Liver (tissue), 9 donors: ENCODE data around the gene SIX3. TPM values are rescaled to one million over a fixed set of nuclear protein-coding genes. Genes with fewer than 3 reads are reported as not detected.

Experiments
- DNase-seq: peaks from one replicate; pipeline ENCODE4 v3.0.0-alpha.2; 2017; ENCODE audit warnings: low spot score
- H3K27ac ChIP-seq, 2 donors: one replicate each; pipeline ENCODE4 v1.7.0; 2013; ENCODE audit warnings: inconsistent platforms in 2 of 2, low read length in 2 of 2, control low read depth in 1 of 2, low read depth in 1 of 2, mild to moderate bottlenecking in 1 of 2
- H3K27me3 ChIP-seq, 4 donors: one replicate each; pipeline versions ENCODE4 v1.6.1 to v1.7.0; 2013; ENCODE audit warnings: low read length in 3 of 4, inconsistent platforms in 1 of 4, mild to moderate bottlenecking in 1 of 4, moderate library complexity in 1 of 4; ENCODE audit not compliant: control insufficient read depth in 4 of 4, insufficient read depth in 4 of 4
- H3K36me3 ChIP-seq, 4 donors: one replicate each; pipeline versions ENCODE4 v1.6.1 to v1.7.0; 2013; ENCODE audit warnings: low read length in 3 of 4, mild to moderate bottlenecking in 3 of 4, low read depth in 1 of 4, moderate library complexity in 1 of 4; ENCODE audit not compliant: control insufficient read depth in 4 of 4, insufficient read depth in 3 of 4
- H3K4me1 ChIP-seq, 4 donors: one replicate each; pipeline versions ENCODE4 v1.6.1 to v1.7.0; 2013; ENCODE audit warnings: low read length in 3 of 4, mild to moderate bottlenecking in 3 of 4, moderate library complexity in 1 of 4; ENCODE audit not compliant: control insufficient read depth in 4 of 4, insufficient read depth in 4 of 4
- H3K4me3 ChIP-seq, 3 donors: one replicate each; pipeline versions ENCODE4 v1.6.1 to v1.7.0; 2013; ENCODE audit warnings: low read length in 3 of 3, control low read depth in 1 of 3, low read depth in 1 of 3, mild to moderate bottlenecking in 1 of 3
- H3K9ac ChIP-seq, 2 donors: one replicate each; pipeline ENCODE4 v1.7.0; 2013; ENCODE audit warnings: low read length in 2 of 2, mild to moderate bottlenecking in 2 of 2, moderate library complexity in 2 of 2, control low read depth in 1 of 2, low read depth in 1 of 2
- H3K9me3 ChIP-seq, 4 donors: one replicate each; pipeline versions ENCODE4 v1.6.1 to v1.7.0; 2013; ENCODE audit warnings: low read length in 3 of 4; ENCODE audit not compliant: control insufficient read depth in 4 of 4
- ATF3 ChIP-seq: IDR thresholded peaks from 2 replicates; pipeline ENCODE4 v1.6.1; 2016; ENCODE audit warnings: antibody characterized with exemption
- EGR1 ChIP-seq, 2 donors: IDR thresholded peaks; 2 replicates each; pipeline ENCODE4 v1.6.1; 2016 to 2018; ENCODE audit warnings: antibody characterized with exemption in 2 of 2, low read depth in 2 of 2
- FOXA1 ChIP-seq: IDR thresholded peaks from 2 replicates; pipeline ENCODE4 v1.6.1; 2016; ENCODE audit warnings: antibody characterized with exemption
- FOXA2 ChIP-seq: IDR thresholded peaks from 2 replicates; pipeline ENCODE4 v1.6.1; 2016; ENCODE audit warnings: antibody characterized with exemption
- GABPA ChIP-seq, 2 donors: IDR thresholded peaks in 1 of 2; conservative IDR thresholded peaks in 1 of 2; 2 replicates each; pipeline ENCODE4 v1.6.1; 2016; ENCODE audit warnings: antibody characterized with exemption in 2 of 2, mild to moderate bottlenecking in 1 of 2, moderate library complexity in 1 of 2
- HNF4A ChIP-seq, 2 donors: conservative IDR thresholded peaks; 2 replicates each; pipeline ENCODE4 v1.6.1; 2016; ENCODE audit warnings: antibody characterized with exemption in 2 of 2, mild to moderate bottlenecking in 2 of 2
- HNF4G ChIP-seq: IDR thresholded peaks from 2 replicates; pipeline ENCODE4 v1.6.1; 2016; ENCODE audit warnings: antibody characterized with exemption
- JUND ChIP-seq, 2 donors: IDR thresholded peaks; 2 replicates each; pipeline ENCODE4 v1.6.1; 2016; ENCODE audit warnings: antibody characterized with exemption in 2 of 2
- NR2F2 ChIP-seq: IDR thresholded peaks from 2 replicates; pipeline ENCODE4 v1.6.1; 2016; ENCODE audit warnings: antibody characterized with exemption
- RAD21 ChIP-seq, 2 donors: IDR thresholded peaks; 2 replicates each; pipeline ENCODE4 v1.6.1; 2016; ENCODE audit warnings: antibody characterized with exemption in 2 of 2, mild to moderate bottlenecking in 2 of 2
- REST ChIP-seq: IDR thresholded peaks from 2 replicates; pipeline ENCODE4 v1.6.1; 2016; ENCODE audit warnings: antibody characterized with exemption, mild to moderate bottlenecking
- RXRA ChIP-seq, 2 donors: IDR thresholded peaks; 2 replicates each; pipeline ENCODE4 v1.6.1; 2017 to 2018; ENCODE audit warnings: antibody characterized with exemption in 2 of 2, mild to moderate bottlenecking in 1 of 2
- SP1 ChIP-seq: IDR thresholded peaks from 2 replicates; pipeline ENCODE4 v1.6.1; 2018; ENCODE audit warnings: antibody characterized with exemption, mild to moderate bottlenecking
- TAF1 ChIP-seq: conservative IDR thresholded peaks from 2 replicates; pipeline ENCODE4 v1.6.1; 2016; ENCODE audit warnings: antibody characterized with exemption, mild to moderate bottlenecking
- YY1 ChIP-seq: IDR thresholded peaks from 2 replicates; pipeline ENCODE4 v1.6.1; 2016; ENCODE audit warnings: antibody characterized with exemption, mild to moderate bottlenecking
- WGBS: extraction: QIAGEN DNeasy Blood & Tissue Kit; methylation state at CpG from one replicate; pipeline ENCODE4 v1.1.7; 2013; 5-methylcytosine and 5-hydroxymethylcytosine counted together
- polyA plus RNA-seq, 2 donors: library from polyadenylated mRNA; stranded (reverse) in 1 of 2; unstranded in 1 of 2; fragments of 200-250 nt in 1 of 2; fragments of >200 nt in 1 of 2; fragmentation: Nextera tagmentation in 1 of 2; extraction: Ambion mirVana in 1 of 2; gene quantifications; one replicate each; pipeline versions ENCODE4 v1.2.1 to v1.2.3, GENCODE V29; 2013 to 2015
- total RNA-seq, 2 donors: library from RNA; depleted of rRNA; stranded (reverse); fragments of >200 nt; gene quantifications; one replicate each; pipeline ENCODE4 v1.2.3, GENCODE V29; 2014
- TF ChIP-seq, protein P1 (sequence below): fragments of 150-350 bp; IDR thresholded peaks from 2 replicates; pipeline ENCODE4 v1.5.1; 2017; ENCODE audit warnings: improper control_type of control experiment, low read depth, low read length; ENCODE audit not compliant: missing input control
- TF ChIP-seq, protein P2 (sequence below): IDR thresholded peaks from 2 replicates; pipeline ENCODE4 v1.6.1; 2016; ENCODE audit warnings: antibody characterized with exemption
- TF ChIP-seq, protein P3 (sequence below): IDR thresholded peaks from 2 replicates; pipeline ENCODE4 v1.6.1; 2016; ENCODE audit warnings: antibody characterized with exemption
- donor health status: healthy.
- donor health status: healthy.
- donor health status: healthy.
- donor health status: healthy.
- donor health status: healthy.

SIX3 gene
- total and polyA plus RNA-seq, 4 donors, result not detected

- no peak overlapping the region for H3K27ac ChIP-seq
- no peaks in the 10 kb centered on the region for H3K36me3 ChIP-seq
- DNase-seq, result no peak
- 10% methylated on average over 45 of the region's 45 CpGs for WGBS
- TF ChIP-seq FOXA2 (no peak), FOXA1 (no peak), TAF1 (no peak), HNF4A (conservative IDR thresholded peaks at IDR 0.05) (no peak), GABPA (IDR thresholded peaks at IDR 0.05 in 1 of 2, conservative IDR thresholded peaks at IDR 0.05 in 1 of 2) (no peak), YY1 (no peak), RXRA (IDR thresholded peaks at IDR 0.05) (no peak), JUND (IDR thresholded peaks at IDR 0.05) (no peak), SP1 (no peak), EGR1 (IDR thresholded peaks at IDR 0.05; ENCODE audit: low read depth in 2 of 2) (no peak), RAD21 (IDR thresholded peaks at IDR 0.05) (no peak), NR2F2 (no peak), ATF3 (no peak), HNF4G (no peak), REST (no peak)
- TF ChIP-seq, protein P1, sequence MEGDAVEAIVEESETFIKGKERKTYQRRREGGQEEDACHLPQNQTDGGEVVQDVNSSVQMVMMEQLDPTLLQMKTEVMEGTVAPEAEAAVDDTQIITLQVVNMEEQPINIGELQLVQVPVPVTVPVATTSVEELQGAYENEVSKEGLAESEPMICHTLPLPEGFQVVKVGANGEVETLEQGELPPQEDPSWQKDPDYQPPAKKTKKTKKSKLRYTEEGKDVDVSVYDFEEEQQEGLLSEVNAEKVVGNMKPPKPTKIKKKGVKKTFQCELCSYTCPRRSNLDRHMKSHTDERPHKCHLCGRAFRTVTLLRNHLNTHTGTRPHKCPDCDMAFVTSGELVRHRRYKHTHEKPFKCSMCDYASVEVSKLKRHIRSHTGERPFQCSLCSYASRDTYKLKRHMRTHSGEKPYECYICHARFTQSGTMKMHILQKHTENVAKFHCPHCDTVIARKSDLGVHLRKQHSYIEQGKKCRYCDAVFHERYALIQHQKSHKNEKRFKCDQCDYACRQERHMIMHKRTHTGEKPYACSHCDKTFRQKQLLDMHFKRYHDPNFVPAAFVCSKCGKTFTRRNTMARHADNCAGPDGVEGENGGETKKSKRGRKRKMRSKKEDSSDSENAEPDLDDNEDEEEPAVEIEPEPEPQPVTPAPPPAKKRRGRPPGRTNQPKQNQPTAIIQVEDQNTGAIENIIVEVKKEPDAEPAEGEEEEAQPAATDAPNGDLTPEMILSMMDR, result no peak
- TF ChIP-seq, protein P2, sequence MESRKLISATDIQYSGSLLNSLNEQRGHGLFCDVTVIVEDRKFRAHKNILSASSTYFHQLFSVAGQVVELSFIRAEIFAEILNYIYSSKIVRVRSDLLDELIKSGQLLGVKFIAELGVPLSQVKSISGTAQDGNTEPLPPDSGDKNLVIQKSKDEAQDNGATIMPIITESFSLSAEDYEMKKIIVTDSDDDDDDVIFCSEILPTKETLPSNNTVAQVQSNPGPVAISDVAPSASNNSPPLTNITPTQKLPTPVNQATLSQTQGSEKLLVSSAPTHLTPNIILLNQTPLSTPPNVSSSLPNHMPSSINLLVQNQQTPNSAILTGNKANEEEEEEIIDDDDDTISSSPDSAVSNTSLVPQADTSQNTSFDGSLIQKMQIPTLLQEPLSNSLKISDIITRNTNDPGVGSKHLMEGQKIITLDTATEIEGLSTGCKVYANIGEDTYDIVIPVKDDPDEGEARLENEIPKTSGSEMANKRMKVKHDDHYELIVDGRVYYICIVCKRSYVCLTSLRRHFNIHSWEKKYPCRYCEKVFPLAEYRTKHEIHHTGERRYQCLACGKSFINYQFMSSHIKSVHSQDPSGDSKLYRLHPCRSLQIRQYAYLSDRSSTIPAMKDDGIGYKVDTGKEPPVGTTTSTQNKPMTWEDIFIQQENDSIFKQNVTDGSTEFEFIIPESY, result no peak
- TF ChIP-seq, protein P3, sequence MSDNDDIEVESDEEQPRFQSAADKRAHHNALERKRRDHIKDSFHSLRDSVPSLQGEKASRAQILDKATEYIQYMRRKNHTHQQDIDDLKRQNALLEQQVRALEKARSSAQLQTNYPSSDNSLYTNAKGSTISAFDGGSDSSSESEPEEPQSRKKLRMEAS, result no peak
- H3K4me3 ChIP-seq, result no peak overlapping the region
- peaks cover 8 to 56% (median 19%) of the 10 kb centered on the region in 4 donors for H3K4me1 ChIP-seq
- H3K9me3 ChIP-seq, result peaks cover 0 to 2% (median 0%) of the 10 kb centered on the region in 4 donors
- no peak overlapping the region for H3K9ac ChIP-seq
- H3K27me3 ChIP-seq, result peaks cover 10 to 33% (median 16%) of the 10 kb centered on the region in 4 donors
Observed at GRCh38 chr2:44932564-44933392, 8.7 kb upstream of the SIX3 start.
